ENCODE results near the gene NECTIN4.
"Not testable (repeated sequence)": the region's sequence is repeated elsewhere in the genome, so short reads cannot be mapped to it uniquely, and the experiment has no call there.

NECTIN4 gene

GRCh38 chr1:161080441-161081405 is 8.6 kb downstream of the NECTIN4 start:
- no peak for DNase-seq

GRCh38 chr1:161079436-161080110 is 9.8 kb downstream of the NECTIN4 start:
- DNase-seq = no peak

- no peak for DNase-seq
Measured at GRCh38 chr1:161077426-161077825, 11.9 kb downstream of the NECTIN4 start.

- DNase-seq = no peak
Measured at GRCh38 chr1:161076410-161076809, 12.9 kb downstream of the NECTIN4 start.

GRCh38 chr1:161074676-161075368 is 14.5 kb downstream of the NECTIN4 start:
- DNase-seq = no peak

GRCh38 chr1:161073474-161074121 is 15.8 kb downstream of the NECTIN4 start:
- no peak for DNase-seq

- DNase-seq = no peak
Measured at GRCh38 chr1:161072751-161073449, 16.5 kb downstream of the NECTIN4 start.

GRCh38 chr1:161071886-161072371 is 17.4 kb downstream of the NECTIN4 start:
- DNase-seq = peak; percentile 9 to 28

- DNase-seq = no peak
Measured at GRCh38 chr1:161070761-161071160, 18.6 kb downstream of the NECTIN4 start.

GRCh38 chr1:161069731-161070270 is 19.6 kb downstream of the NECTIN4 start, which contains the start of gene ARHGAP30:
ARHGAP30 (minus strand) TSS chr1:161069891; CDS start chr1:161069624, 267 bp downstream.
- DNase-seq = no peak

GRCh38 chr1:161069241-161069640 is 20.1 kb downstream of the NECTIN4 start:
- DNase-seq = no peak

- no peak for DNase-seq
Measured at GRCh38 chr1:161068306-161069234, 20.8 kb downstream of the NECTIN4 start.

GRCh38 chr1:161066694-161067093 is 22.7 kb downstream of the NECTIN4 start:
- no peak for DNase-seq

- not testable (repeated sequence) for DNase-seq
Measured at GRCh38 chr1:161065681-161066080, 23.7 kb downstream of the NECTIN4 start.

GRCh38 chr1:161063936-161064335 is 25.4 kb downstream of the NECTIN4 start:
- DNase-seq = not testable (repeated sequence)

GRCh38 chr1:161061419-161061818 is 27.9 kb downstream of the NECTIN4 start:
- DNase-seq = no peak

GRCh38 chr1:161059293-161059692 is 30.1 kb downstream of the NECTIN4 start:
- DNase-seq = no peak

- no peak for DNase-seq
Measured at GRCh38 chr1:161054805-161055204, 34.6 kb downstream of the NECTIN4 start.

GRCh38 chr1:161054232-161054631 is 35.1 kb downstream of the NECTIN4 start:
- no peak for DNase-seq

- no peak for DNase-seq
Measured at GRCh38 chr1:161052899-161053298, 36.5 kb downstream of the NECTIN4 start.

Data from NCI-H524 (cell line).